Measurements from ENCODE around the gene C3orf22.

The C3orf22 gene

GRCh38 chr3:126522363-126522788 is 36.4 kb downstream of the C3orf22 start:
- TF ChIP-seq EZH2phosphoT487 (IDR thresholded peaks at IDR 0.05; ENCODE audit: low read length): no peak
- TF ChIP-seq CTCF (IDR thresholded peaks at IDR 0.05; ENCODE audit: low read length): peak; percentile 88
- no peaks in the 10 kb centered on the region for H3K9me2 ChIP-seq (replicated peaks; ENCODE audit: insufficient read depth, low read length)
- DNase-seq: peak; percentile 14
- no peaks in the 10 kb centered on the region for H4K20me1 ChIP-seq (ENCODE audit: insufficient read depth, low read length)
- H3K4me3 ChIP-seq (ENCODE audit: low read length): no peak overlapping the region
- no peaks in the 10 kb centered on the region for H3K9me3 ChIP-seq (replicated peaks; ENCODE audit: insufficient read depth, low read length)
- no peaks in the 10 kb centered on the region for H3F3A ChIP-seq (ENCODE audit: insufficient read depth, low read length)
- H2AFZ ChIP-seq (ENCODE audit: low read length): no peak overlapping the region
- H3K79me2 ChIP-seq (ENCODE audit: low read length): no peaks in the 10 kb centered on the region
- no peak overlapping the region for H3K27ac ChIP-seq (ENCODE audit: low read length)
- H3K4me2 ChIP-seq (ENCODE audit: low read depth, low read length): no peak overlapping the region
- H3K4me1 ChIP-seq (ENCODE audit: low read length): no peaks in the 10 kb centered on the region
- peaks cover 29% of the 10 kb centered on the region for H3K27me3 ChIP-seq (replicated peaks; ENCODE audit: insufficient read depth, low read length)
- no peaks in the 10 kb centered on the region for H3K36me3 ChIP-seq (replicated peaks; ENCODE audit: insufficient read depth, low read length)
- no peak overlapping the region for H3K9ac ChIP-seq (ENCODE audit: low read length)

DNA sequence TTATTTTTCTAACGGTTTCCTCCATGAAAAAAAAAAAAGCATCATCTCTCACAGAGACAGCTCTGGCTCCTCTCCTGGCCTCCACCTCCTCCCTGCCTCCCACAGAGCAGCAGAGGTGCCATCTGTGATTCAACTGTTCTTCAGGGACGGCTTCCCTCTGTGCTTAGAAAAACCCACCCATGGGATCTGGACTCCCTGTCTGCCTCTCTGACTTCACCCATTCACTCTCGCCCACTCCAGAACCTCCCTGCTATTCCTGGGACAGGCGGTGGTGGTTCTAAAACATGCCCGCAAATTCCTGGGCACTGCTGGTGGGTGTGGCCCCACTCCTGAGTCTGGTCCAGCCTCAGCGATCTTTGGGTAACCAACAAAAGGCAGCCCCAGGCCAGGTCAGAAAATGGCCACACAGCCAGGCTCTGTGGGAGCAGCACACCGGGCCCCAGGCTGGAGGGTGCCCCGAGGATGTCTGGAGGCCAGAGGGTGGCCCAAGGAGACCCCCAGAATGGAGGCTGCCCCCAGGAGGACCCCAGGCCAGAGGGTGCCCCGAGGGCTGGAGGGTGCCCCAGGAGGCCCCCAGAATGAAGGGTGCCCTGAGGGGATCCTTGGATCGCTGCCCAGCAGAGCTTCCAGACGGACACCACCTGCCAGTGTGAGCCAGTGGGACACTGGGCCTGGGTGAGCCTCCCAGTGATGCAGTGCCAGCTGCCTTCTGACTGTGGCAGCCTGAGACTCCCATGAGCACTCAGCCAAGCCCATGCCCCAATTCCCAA is 37.4 kb downstream of the C3orf22 start:
- Histone ChIP-seq H3K36me3 (replicated peaks; ENCODE audit: insufficient read depth, low read length) (no peaks in the 10 kb centered on the region), H3K9me3 (replicated peaks; ENCODE audit: insufficient read depth, low read length) (no peaks in the 10 kb centered on the region), H4K20me1 (ENCODE audit: insufficient read depth, low read length) (no peaks in the 10 kb centered on the region), H3F3A (ENCODE audit: insufficient read depth, low read length) (no peaks in the 10 kb centered on the region), H3K4me3 (ENCODE audit: low read length) (no peak overlapping the region), H3K27me3 (replicated peaks; ENCODE audit: insufficient read depth, low read length) (peaks cover 29% of the 10 kb centered on the region), H3K4me2 (ENCODE audit: low read depth, low read length) (no peak overlapping the region), H3K9me2 (replicated peaks; ENCODE audit: insufficient read depth, low read length) (no peaks in the 10 kb centered on the region), H3K79me2 (ENCODE audit: low read length) (no peaks in the 10 kb centered on the region), H3K9ac (ENCODE audit: low read length) (no peak overlapping the region), H3K4me1 (ENCODE audit: low read length) (no peaks in the 10 kb centered on the region), H2AFZ (ENCODE audit: low read length) (no peak overlapping the region), H3K27ac (ENCODE audit: low read length) (no peak overlapping the region)
- DNase-seq: no peak
- TF ChIP-seq EZH2phosphoT487 (IDR thresholded peaks at IDR 0.05; ENCODE audit: low read length): no peak
- no peak for TF ChIP-seq EZH2 (optimal IDR thresholded peaks at IDR 0.05; ENCODE audit: low read depth, low read length)
- no peak for TF ChIP-seq CTCF (IDR thresholded peaks at IDR 0.05; ENCODE audit: low read length)

GRCh38 chr3:126519506-126520455 is 39.0 kb downstream of the C3orf22 start:
- H2AFZ ChIP-seq (ENCODE audit: low read length): no peak overlapping the region
- H3K27ac ChIP-seq (ENCODE audit: low read length): no peak overlapping the region
- H3K4me1 ChIP-seq (ENCODE audit: low read length): no peaks in the 10 kb centered on the region
- H3K9ac ChIP-seq (ENCODE audit: low read length): no peak overlapping the region
- no peak for DNase-seq
- H3K9me2 ChIP-seq (replicated peaks; ENCODE audit: insufficient read depth, low read length): no peaks in the 10 kb centered on the region
- no peaks in the 10 kb centered on the region for H3K36me3 ChIP-seq (replicated peaks; ENCODE audit: insufficient read depth, low read length)
- TF ChIP-seq CTCF (IDR thresholded peaks at IDR 0.05; ENCODE audit: low read length): no peak
- TF ChIP-seq EZH2 (optimal IDR thresholded peaks at IDR 0.05; ENCODE audit: low read depth, low read length): no peak
- no peak for TF ChIP-seq EZH2phosphoT487 (IDR thresholded peaks at IDR 0.05; ENCODE audit: low read length)
- no peak overlapping the region for H3K4me2 ChIP-seq (ENCODE audit: low read depth, low read length)
- no peaks in the 10 kb centered on the region for H4K20me1 ChIP-seq (ENCODE audit: insufficient read depth, low read length)
- peaks cover 26% of the 10 kb centered on the region for H3K27me3 ChIP-seq (replicated peaks; ENCODE audit: insufficient read depth, low read length)
- no peaks in the 10 kb centered on the region for H3F3A ChIP-seq (ENCODE audit: insufficient read depth, low read length)
- H3K9me3 ChIP-seq (replicated peaks; ENCODE audit: insufficient read depth, low read length): no peaks in the 10 kb centered on the region
- no peak overlapping the region for H3K4me3 ChIP-seq (ENCODE audit: low read length)
- no peaks in the 10 kb centered on the region for H3K79me2 ChIP-seq (ENCODE audit: low read length)
